Mammary epithelial cell (primary cell): ENCODE results near the gene EEPD1.

Source experiments
- CTCF ChIP-seq, 2 donors: IDR thresholded peaks in 1 of 2; conservative IDR thresholded peaks in 1 of 2; 2 replicates each; pipeline ENCODE4 v1.5.1; 2011 to 2012; ENCODE audit warnings: inconsistent platforms in 2 of 2, low read length in 2 of 2, mild to moderate bottlenecking in 2 of 2, control low read depth in 1 of 2, low read depth in 1 of 2; ENCODE audit not compliant: insufficient read depth in 1 of 2; ENCODE audit errors: extremely low read depth in 1 of 2
- EZH2 ChIP-seq: IDR thresholded peaks from 2 replicates; pipeline ENCODE4 v1.6.1; 2012; ENCODE audit warnings: low read length, inconsistent platforms, borderline replicate concordance

- TF ChIP-seq CTCF (conservative IDR thresholded peaks at IDR 0.05 in 1 of 2, IDR thresholded peaks at IDR 0.05 in 1 of 2; ENCODE audit: extremely low read depth in 1 of 2, insufficient read depth in 1 of 2, low read depth in 1 of 2, low read length in 2 of 2) (no peak), EZH2 (no peak)
These were observed 46.3 kb downstream of the EEPD1 start for GRCh38 chr7:36199329-36199728.
